Measurements from ENCODE around the gene PLAGL1.
"Not testable (repeated sequence)": the region's sequence is repeated elsewhere in the genome, so short reads cannot be mapped to it uniquely, and the experiment has no call there.

Gene PLAGL1

DNA sequence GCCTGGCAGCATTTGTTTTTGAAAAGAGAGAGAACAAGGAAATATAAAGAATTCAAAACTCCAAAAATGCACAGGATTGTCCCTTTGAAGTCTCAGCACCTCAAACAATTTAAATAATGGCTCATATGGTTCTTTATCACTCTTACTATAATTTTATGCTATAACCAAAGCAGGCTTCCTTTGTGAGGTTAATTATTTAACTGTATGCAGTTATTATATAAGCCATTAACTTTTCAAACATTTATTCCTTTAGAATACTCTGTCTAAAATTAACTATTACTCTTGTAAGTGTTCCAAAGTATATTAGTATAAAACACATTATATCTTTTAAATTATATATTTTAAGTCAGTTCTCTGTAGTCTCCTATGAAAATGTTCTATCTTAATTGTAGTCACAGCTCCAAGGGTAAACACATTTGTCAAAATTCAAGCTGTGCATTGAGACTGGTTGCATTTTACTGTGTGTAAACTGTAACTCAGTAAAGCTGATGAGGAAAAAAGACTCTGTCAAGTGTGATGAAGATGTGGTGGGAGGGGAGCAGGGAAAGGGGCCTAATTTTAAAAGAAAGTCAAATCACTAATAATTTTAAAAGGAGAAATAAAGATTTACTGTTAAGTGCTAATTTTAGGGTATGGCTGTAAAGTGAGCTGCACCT, 20.0 kb upstream of the PLAGL1 start:
- in situ Hi-C loops (cut with MboI; ENCODE audit: low sequenced_read_pairs), result no loop called here
- no peaks in the 10 kb centered on the region for H3K36me3 ChIP-seq (replicated peaks)
- H3K4me1 ChIP-seq, result peaks cover 9% of the 10 kb centered on the region
- DNase-seq (ENCODE audit: low spot score in 2 of 2), result no peak
- H3K9me3 ChIP-seq, result no peaks in the 10 kb centered on the region
- H3K4me3 ChIP-seq, result no peak overlapping the region
- no peaks in the 10 kb centered on the region for H3K27me3 ChIP-seq (ENCODE audit: low read depth)

DNA sequence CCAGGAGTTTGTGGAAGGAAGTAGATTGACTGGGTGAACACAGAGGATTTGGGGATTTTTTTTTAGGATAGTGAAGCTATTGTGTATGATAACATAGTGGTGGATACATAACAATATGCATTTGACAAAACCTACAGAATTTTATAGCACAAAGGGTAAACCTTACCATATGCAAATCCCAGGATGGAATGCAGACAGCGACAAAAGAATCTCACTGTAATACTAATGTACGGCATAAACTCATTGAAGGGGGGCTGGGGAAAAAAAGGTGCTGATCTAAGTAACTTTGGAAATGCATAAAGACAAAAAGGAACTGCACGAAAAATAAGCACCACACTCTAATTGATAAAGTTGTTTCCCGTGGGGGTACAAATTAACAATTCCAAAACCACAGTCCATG, 15.2 kb upstream of the PLAGL1 start:
- peak; percentile 78 to 90 for DNase-seq (ENCODE audit: low spot score in 2 of 2)
- Histone ChIP-seq H3K4me1 (peaks cover 17% of the 10 kb centered on the region), H3K27me3 (ENCODE audit: low read depth) (no peaks in the 10 kb centered on the region), H3K9me3 (no peaks in the 10 kb centered on the region), H3K36me3 (replicated peaks) (no peaks in the 10 kb centered on the region), H3K4me3 (no peak overlapping the region)
- in situ Hi-C loops (cut with MboI; ENCODE audit: low sequenced_read_pairs), result no loop called here

DNA sequence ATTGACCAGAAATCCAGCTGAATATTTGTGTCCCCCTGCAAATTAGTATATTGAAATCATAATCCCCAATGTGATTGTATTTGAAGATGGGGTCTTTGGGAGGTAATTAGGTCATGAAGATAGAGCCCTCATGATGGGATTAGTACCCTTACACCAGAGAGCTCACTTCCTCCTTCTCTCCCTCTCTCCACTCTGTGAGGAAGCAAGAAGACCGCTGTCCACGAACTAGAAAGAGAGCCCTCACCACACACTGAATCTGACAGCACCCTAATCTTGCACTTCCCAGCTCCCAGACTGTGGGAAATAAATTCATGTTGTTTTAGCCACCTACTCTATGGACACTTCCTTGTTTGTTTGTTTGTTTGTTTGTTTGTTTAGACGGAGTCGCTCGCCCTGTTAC, 11.9 kb upstream of the PLAGL1 start:
- in situ Hi-C loops (cut with MboI; ENCODE audit: low sequenced_read_pairs), result loop anchor here (10.0 kb wide), 1 partner anchor 445 kb away; no protein-coding TSS in a partner anchor
- H3K36me3 ChIP-seq (replicated peaks), result no peaks in the 10 kb centered on the region
- no peaks in the 10 kb centered on the region for H3K27me3 ChIP-seq (ENCODE audit: low read depth)
- no peak for DNase-seq (ENCODE audit: low spot score in 2 of 2)
- peaks cover 17% of the 10 kb centered on the region for H3K4me1 ChIP-seq
- no peaks in the 10 kb centered on the region for H3K9me3 ChIP-seq
- no peak overlapping the region for H3K4me3 ChIP-seq

DNA sequence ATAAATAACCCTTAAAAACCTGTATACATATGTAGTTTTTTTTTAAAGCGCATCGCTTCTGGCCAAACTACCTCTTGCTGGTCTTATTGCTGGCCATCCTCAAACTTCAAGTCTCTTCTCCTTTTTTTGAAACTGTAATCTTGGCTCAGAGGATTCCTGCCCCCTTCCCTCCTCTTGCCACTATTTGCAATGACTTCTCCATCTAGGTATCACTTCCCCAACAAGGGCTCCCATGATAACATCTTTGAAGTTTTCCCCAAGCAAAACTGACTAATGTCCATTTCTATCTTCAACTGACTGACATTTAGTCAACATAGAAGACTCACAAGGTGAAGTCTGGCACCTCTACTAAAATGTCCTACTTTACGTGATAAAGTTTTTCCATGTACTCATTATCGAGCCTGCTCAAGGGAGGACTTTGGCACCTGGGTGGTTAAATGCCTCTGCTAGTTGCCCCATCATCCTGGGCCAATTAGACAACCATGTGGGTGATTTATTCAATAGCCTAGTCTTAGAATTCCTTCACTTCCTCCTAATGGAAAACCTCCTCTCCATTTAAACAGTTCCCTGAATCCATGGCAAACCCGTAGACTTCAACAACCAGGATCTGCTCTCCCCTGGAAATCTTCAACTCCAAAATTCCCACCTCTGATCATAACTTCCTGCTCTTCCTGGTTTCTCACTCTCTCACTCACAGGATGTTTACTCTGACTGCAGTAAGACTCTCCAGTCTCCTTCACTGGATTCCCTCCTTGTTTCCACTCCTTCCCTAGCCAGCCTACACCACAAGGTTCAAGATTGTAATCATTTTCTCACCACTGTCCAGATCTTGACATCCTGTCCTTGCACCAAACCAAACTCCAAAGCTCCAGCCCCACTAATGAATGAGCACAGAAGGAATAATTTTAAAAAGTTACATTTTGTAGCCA, 9.4 kb upstream of the PLAGL1 start:
- no peaks in the 10 kb centered on the region for H3K36me3 ChIP-seq (replicated peaks)
- no peak overlapping the region for H3K4me3 ChIP-seq
- in situ Hi-C loops (cut with MboI; ENCODE audit: low sequenced_read_pairs), result loop anchor here (10.0 kb wide), 1 partner anchor 443 kb away; no protein-coding TSS in a partner anchor
- H3K4me1 ChIP-seq, result peaks cover 7% of the 10 kb centered on the region
- DNase-seq (ENCODE audit: low spot score in 2 of 2), result no peak
- peaks cover 3% of the 10 kb centered on the region; the same call in 1 of the 2 replicates for H3K9me3 ChIP-seq
- no peaks in the 10 kb centered on the region for H3K27me3 ChIP-seq (ENCODE audit: low read depth)

DNA sequence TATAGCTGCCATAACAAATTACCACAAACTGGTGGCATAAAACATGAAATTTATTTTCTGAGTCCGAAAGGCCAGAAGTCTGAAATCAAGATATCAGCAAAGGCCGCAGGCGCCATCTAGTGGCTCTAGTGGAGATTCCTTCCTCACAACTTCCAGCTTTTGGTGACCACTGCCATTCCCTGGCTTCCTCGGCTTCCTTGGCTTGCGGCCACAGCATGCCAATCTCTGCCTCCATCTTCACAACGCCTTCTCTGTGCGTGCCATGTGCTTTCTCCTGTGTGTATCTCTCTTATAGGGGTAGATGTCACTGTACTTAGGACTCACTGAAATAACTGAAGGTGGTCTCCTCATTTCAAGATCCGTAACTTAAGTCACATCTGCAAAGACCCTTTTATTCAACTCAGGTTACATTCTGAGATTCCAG, 5.4 kb upstream of the PLAGL1 start:
- in situ Hi-C loops (cut with MboI; ENCODE audit: low sequenced_read_pairs), result loop anchor here (5.0 to 10.0 kb wide), 2 partner anchors 71 to 439 kb away; no protein-coding TSS in a partner anchor
- no peak overlapping the region for H3K4me3 ChIP-seq
- no peaks in the 10 kb centered on the region for H3K36me3 ChIP-seq (replicated peaks)
- H3K9me3 ChIP-seq, result peaks cover 3% of the 10 kb centered on the region; the same call in 1 of the 2 replicates
- DNase-seq (ENCODE audit: low spot score in 2 of 2), result peak; percentile 60 to 81
- H3K4me1 ChIP-seq, result no peaks in the 10 kb centered on the region
- no peaks in the 10 kb centered on the region for H3K27me3 ChIP-seq (ENCODE audit: low read depth)

DNA sequence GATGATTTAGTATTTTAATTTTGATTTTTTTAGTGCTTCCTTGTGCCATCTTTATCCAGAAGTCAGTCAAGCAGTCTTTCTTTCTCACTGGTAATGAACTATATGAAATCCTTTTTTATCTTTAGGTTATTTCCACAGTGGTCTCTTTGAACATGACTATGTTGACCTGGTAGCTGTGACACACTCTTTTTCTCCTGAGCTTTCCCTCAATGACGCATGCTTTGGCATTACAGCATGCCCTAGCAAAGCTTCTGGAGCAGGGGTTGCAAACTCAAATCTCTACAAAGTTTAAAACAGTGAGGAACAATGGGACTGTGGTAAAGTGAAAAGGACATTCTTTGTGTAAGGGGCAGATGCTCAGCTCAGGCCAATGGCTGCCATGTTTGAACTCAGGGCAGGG, 4.5 kb upstream of the PLAGL1 start:
- Histone ChIP-seq H3K4me1 (no peaks in the 10 kb centered on the region), H3K4me3 (no peak overlapping the region), H3K36me3 (replicated peaks) (no peaks in the 10 kb centered on the region), H3K27me3 (ENCODE audit: low read depth) (no peaks in the 10 kb centered on the region), H3K9me3 (peaks cover 3% of the 10 kb centered on the region; the same call in 1 of the 2 replicates)
- DNase-seq (ENCODE audit: low spot score in 2 of 2), result no peak
- in situ Hi-C loops (cut with MboI; ENCODE audit: low sequenced_read_pairs), result loop anchor here (5.0 to 10.0 kb wide), 2 partner anchors 70 to 438 kb away; no protein-coding TSS in a partner anchor

DNA sequence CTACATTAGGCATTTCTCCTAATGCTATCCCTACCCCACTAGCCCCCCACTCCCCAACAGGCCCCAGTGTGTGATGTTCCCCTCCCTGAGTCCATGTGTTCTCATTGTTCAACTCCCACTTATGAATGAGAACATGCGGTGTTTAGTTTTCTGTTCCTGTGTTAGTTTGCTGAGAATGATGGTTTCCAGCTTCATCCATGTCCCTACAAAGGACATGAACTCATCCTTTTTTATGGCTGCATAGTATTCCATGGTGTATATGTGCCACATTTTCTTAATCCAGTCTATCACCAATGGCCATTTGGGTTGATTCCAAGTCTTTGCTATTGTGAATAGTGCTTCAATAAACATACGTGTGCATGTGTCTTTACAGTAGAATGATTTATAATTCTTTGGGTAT, 1.6 kb upstream of the PLAGL1 start:
- H3K27me3 ChIP-seq (ENCODE audit: low read depth), result not testable (repeated sequence)

DNA sequence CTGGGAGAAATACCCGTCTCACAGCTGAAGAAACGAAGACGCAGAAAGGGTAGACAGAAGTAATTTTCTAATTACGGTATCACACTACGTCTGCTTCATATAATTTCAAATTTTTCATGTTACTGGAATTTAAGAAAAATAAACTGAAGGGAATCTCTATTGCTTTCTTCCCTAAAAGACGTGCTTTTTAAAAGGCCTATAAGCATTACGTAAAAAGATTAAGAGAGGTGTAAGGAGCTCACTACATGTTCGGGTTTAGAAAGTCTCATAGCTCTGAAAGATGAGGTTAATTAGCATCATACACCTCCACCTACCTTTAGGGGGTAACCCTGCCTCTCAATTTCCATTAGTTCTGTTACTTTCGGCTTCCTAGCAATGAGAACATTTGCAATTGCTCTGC, 787 bp upstream of the PLAGL1 start:
- H3K27me3 ChIP-seq (ENCODE audit: low read depth), result no peaks in the 10 kb centered on the region

More for the DNA sequence above, 1.6 kb upstream of the PLAGL1 start:
- H3K4me1 ChIP-seq; H3K36me3 ChIP-seq (replicated peaks); H3K9me3 ChIP-seq; DNase-seq (ENCODE audit: low spot score in 2 of 2); H3K4me3 ChIP-seq: not testable (repeated sequence)
- in situ Hi-C loops (cut with MboI; ENCODE audit: low sequenced_read_pairs), result loop anchor here (5.0 to 10.0 kb wide), 2 partner anchors 67 to 435 kb away; no protein-coding TSS in a partner anchor

DNA sequence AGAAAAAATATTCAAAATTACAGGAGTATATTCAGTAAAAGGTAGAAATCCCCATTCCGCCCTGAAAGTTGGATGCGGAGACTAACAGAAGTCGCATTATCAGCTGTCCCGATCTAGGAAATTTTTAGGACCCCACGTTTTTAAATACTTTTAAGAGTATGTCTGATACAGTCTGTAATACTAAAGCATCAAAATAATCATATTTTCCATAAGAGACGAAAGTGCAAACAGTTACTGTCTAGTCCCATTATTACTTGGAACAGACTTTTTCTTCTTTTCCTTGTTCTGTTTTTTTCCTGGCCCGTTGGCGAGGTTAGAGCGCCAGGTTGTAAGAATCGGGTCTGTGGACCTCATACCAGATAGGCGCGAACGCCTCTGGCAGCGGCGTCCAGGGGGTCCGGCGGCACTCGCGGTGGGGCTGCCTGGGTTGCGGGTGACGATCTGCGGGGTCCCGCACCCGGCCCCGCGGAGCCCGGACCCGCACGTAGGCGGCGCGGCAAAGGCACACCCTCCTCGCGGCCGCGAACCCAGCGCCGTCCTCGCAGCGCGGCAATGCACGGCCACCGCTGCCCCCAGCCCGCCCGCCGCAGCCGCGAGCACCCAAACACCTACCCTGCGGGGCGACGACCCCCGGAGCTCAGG, 460 bp downstream of the PLAGL1 start:
- H3K4me3 ChIP-seq, result no peak overlapping the region
- DNase-seq (ENCODE audit: low spot score in 2 of 2), result no peak
- in situ Hi-C loops (cut with MboI; ENCODE audit: low sequenced_read_pairs), result no loop called here

More for the DNA sequence above, 787 bp upstream of the PLAGL1 start:
- no peaks in the 10 kb centered on the region for H3K36me3 ChIP-seq (replicated peaks)
- DNase-seq (ENCODE audit: low spot score in 2 of 2), result no peak
- H3K4me1 ChIP-seq, result no peaks in the 10 kb centered on the region
- no peak overlapping the region for H3K4me3 ChIP-seq
- H3K9me3 ChIP-seq, result peaks cover 3% of the 10 kb centered on the region; the same call in 1 of the 2 replicates
- in situ Hi-C loops (cut with MboI; ENCODE audit: low sequenced_read_pairs), result no loop called here

DNA sequence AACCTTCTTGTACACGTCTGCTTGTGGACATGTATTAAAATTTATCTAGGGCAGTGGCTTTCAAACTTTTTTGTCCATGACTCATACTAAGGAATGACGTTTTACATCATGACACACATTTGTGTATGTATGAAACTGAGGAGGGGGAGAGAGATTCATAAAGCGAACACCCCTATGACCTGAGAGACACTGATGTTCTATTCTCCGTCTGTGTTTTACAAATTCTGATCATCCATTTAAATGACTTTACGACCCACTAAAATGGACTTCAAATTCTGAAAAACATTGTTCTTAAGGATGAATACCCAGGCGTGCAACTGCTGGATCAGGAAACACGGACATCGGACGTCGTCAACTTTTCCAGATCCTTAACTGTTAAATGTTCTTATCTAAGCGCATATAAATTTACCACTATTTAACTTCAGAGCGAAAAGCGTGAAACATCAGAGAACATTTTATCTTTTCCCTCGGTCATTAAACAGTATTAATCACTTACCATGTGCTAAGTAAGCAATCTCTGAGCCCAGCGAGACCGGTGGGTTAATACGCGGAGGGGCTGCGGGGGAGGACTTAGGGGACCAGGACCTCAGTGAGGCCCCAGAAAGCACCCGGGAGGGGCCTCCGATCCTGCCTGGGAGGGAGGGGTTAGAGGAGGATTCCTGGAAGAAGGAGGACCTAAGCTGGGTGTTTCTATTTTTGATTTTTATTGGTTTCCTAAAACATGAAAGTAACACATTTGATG, 1.2 kb downstream of the PLAGL1 start:
- DNase-seq (ENCODE audit: low spot score in 2 of 2), result no peak
- Histone ChIP-seq H3K4me3 (no peak overlapping the region), H3K27me3 (ENCODE audit: low read depth) (no peaks in the 10 kb centered on the region), H3K4me1 (no peaks in the 10 kb centered on the region), H3K36me3 (replicated peaks) (no peaks in the 10 kb centered on the region), H3K9me3 (no peaks in the 10 kb centered on the region)
- in situ Hi-C loops (cut with MboI; ENCODE audit: low sequenced_read_pairs), result no loop called here

More for the DNA sequence above, 460 bp downstream of the PLAGL1 start:
- Histone ChIP-seq H3K36me3 (replicated peaks) (no peaks in the 10 kb centered on the region), H3K4me1 (no peaks in the 10 kb centered on the region), H3K9me3 (no peaks in the 10 kb centered on the region), H3K27me3 (ENCODE audit: low read depth) (no peaks in the 10 kb centered on the region)

DNA sequence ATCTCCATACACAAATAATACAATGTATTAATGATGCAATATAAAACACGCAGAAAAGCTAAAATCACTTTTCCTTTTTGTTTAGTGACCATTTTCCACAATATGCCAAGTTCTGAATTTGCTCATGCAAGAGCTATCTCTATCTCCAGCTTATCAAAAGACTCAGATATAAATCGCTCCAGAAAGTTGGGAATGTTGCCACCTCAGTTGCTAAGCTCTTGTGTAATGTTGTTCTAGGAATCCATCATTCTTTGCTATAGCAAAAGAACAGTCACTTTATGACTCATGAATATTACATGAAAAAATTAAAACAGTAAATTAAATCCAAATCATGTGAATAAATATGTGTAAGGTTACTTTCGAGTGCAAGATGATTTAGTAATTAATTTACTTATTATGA, 8.7 kb downstream of the PLAGL1 start:
- H3K9me3 ChIP-seq, result no peaks in the 10 kb centered on the region
- no peaks in the 10 kb centered on the region for H3K4me1 ChIP-seq
- no peak for DNase-seq (ENCODE audit: low spot score in 2 of 2)
- no peaks in the 10 kb centered on the region for H3K36me3 ChIP-seq (replicated peaks)
- H3K27me3 ChIP-seq (ENCODE audit: low read depth), result no peaks in the 10 kb centered on the region
- in situ Hi-C loops (cut with MboI; ENCODE audit: low sequenced_read_pairs), result no loop called here
- no peak overlapping the region for H3K4me3 ChIP-seq

DNA sequence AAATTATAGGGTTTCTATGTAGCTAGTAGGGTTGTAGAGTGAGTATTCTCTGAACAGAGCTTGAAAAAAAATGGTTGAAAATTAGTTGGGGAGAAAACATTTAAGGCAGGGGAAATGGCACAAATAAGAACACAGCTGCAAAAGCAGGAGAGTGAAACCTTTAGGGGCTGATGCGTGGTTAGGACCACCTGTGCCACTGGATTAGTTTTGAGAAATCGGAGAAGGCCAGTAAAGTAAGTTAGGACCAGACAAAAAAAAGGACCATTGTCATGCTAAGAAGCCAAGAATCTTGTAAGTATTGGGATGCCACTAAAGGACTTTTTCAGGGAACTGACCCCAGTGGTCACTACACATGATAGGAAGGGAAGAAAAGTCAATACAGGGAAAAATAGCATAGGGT, 9.4 kb downstream of the PLAGL1 start:
- H3K4me1 ChIP-seq, result no peaks in the 10 kb centered on the region
- in situ Hi-C loops (cut with MboI; ENCODE audit: low sequenced_read_pairs), result no loop called here
- no peaks in the 10 kb centered on the region for H3K27me3 ChIP-seq (ENCODE audit: low read depth)
- 0 out of 2 replicates have a peak, but pooled peaks cover 2% of the 10 kb centered on the region for H3K9me3 ChIP-seq
- no peak for DNase-seq (ENCODE audit: low spot score in 2 of 2)
- no peak overlapping the region for H3K4me3 ChIP-seq
- no peaks in the 10 kb centered on the region for H3K36me3 ChIP-seq (replicated peaks)

All from HAP-1 (cell line).